ENCODE measurements around the gene LCN1. TPM values are rescaled to one million over a fixed set of nuclear protein-coding genes. Genes with fewer than 3 reads are reported as not detected.

Gene LCN1
- total RNA-seq, 1 donor from 2014 or later = not detected

DNA sequence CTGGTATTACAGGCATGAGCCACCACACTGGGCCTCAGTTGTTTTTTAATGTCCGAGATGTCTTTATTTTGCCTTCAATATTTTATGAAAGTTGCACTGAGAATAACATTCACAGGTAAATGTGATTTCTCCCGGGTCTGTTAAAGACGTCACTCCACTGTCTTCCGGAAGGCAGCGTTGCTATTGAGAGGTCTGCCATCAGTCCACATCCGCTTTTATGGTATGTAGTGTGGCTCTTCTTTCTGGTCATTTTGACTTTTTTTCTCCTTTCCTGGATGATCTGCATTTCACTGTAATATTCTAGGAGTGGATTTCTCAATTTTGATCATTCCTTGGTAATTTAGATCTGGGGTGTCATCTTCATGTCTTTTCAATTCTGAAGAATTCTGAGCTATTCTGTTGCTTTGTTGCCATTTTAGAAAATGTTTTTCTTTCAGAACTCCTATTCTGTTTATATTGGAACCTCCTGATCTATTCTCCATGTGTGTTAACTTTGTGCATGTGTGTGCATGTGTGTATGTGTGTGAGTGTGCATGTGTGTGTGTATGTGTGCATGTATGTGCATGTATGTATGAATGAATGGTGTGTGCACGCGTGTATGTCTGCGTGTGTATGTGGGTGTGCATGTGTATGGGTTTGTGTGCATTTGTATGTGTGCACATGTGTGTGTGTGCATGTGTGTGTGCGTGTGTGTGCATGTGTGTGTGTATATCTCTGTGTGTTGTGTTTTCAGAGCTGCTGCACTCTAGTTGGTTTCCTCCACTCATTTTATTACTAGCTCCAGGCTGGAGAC is 1.9 kb upstream of the LCN1 start:
- Histone ChIP-seq H3F3A (ENCODE audit: low read depth) (no peaks in the 10 kb centered on the region), H3K4me2 (no peak overlapping the region), H3K4me1 (no peaks in the 10 kb centered on the region), H3K36me3 (no peaks in the 10 kb centered on the region), H3K27me3 (no peaks in the 10 kb centered on the region), H3K9me3 (ENCODE audit: low read depth) (no peaks in the 10 kb centered on the region), H3K79me2 (ENCODE audit: low read depth) (no peaks in the 10 kb centered on the region), H3K9ac (no peak overlapping the region), H3K27ac (no peak overlapping the region), H2AFZ (replicated peaks) (no peak overlapping the region), H4K20me1 (ENCODE audit: low read depth) (no peaks in the 10 kb centered on the region), H3K4me3 (no peak overlapping the region)
- Mint-ChIP-seq H3K36me3 (no peaks in the 10 kb centered on the region), H3K4me3 (no peak overlapping the region), H3K9me3 (no peaks in the 10 kb centered on the region), H3K27me3 (ENCODE audit: insufficient read depth, low read depth) (peaks cover 4% of the 10 kb centered on the region), H3K4me1 (peaks cover 3% of the 10 kb centered on the region), H3K27ac (no peak overlapping the region)
- DNase-seq (ENCODE audit: low spot score) = no peak
- no peak for TF ChIP-seq EZH2phosphoT487 (IDR thresholded peaks at IDR 0.05)
- TF ChIP-seq EZH2 (IDR thresholded peaks at IDR 0.05) = no peak
- TF ChIP-seq, protein P1, sequence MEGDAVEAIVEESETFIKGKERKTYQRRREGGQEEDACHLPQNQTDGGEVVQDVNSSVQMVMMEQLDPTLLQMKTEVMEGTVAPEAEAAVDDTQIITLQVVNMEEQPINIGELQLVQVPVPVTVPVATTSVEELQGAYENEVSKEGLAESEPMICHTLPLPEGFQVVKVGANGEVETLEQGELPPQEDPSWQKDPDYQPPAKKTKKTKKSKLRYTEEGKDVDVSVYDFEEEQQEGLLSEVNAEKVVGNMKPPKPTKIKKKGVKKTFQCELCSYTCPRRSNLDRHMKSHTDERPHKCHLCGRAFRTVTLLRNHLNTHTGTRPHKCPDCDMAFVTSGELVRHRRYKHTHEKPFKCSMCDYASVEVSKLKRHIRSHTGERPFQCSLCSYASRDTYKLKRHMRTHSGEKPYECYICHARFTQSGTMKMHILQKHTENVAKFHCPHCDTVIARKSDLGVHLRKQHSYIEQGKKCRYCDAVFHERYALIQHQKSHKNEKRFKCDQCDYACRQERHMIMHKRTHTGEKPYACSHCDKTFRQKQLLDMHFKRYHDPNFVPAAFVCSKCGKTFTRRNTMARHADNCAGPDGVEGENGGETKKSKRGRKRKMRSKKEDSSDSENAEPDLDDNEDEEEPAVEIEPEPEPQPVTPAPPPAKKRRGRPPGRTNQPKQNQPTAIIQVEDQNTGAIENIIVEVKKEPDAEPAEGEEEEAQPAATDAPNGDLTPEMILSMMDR (IDR thresholded peaks at IDR 0.05) = no peak

DNA sequence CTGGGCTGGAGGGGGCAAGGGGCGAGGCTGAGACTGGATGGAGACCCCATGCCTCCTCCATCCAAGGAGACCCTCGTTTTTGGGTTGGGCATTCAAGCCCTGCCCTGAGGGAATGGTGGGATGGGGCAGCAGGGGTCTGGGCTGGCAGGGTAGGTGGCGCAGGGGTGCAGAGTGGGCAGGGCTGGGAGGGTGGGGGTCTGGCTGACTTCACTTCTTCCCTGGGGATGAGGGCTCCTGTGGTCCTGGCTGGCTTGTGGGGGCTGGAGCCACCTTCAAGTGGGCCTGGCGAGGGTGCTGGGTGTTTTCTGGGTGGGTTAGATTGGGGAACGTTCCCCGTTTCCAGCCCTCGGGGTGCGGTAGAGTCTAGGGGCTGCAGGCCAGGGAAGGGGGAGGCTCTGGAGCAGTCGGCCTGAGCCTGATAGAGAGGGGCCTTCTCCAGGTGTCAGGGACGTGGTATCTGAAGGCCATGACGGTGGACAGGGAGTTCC is 412 bp downstream of the LCN1 start:
- Histone ChIP-seq H3K4me2 (no peak overlapping the region), H3K9ac (no peak overlapping the region), H4K20me1 (ENCODE audit: low read depth) (no peaks in the 10 kb centered on the region), H3K79me2 (ENCODE audit: low read depth) (no peaks in the 10 kb centered on the region), H3K36me3 (no peaks in the 10 kb centered on the region), H3F3A (ENCODE audit: low read depth) (no peaks in the 10 kb centered on the region), H3K9me3 (ENCODE audit: low read depth) (no peaks in the 10 kb centered on the region), H2AFZ (replicated peaks) (no peak overlapping the region), H3K4me3 (no peak overlapping the region), H3K27me3 (no peaks in the 10 kb centered on the region), H3K4me1 (no peaks in the 10 kb centered on the region), H3K27ac (no peak overlapping the region)
- Mint-ChIP-seq H3K4me3 (no peak overlapping the region), H3K9me3 (no peaks in the 10 kb centered on the region), H3K4me1 (peaks cover 3% of the 10 kb centered on the region), H3K27ac (no peak overlapping the region), H3K36me3 (no peaks in the 10 kb centered on the region), H3K27me3 (ENCODE audit: insufficient read depth, low read depth) (peaks cover 3% of the 10 kb centered on the region)
- DNase-seq (ENCODE audit: low spot score) = no peak
- TF ChIP-seq, protein P1 (IDR thresholded peaks at IDR 0.05) = no peak
- no peak for TF ChIP-seq EZH2 (IDR thresholded peaks at IDR 0.05)
- no peak for TF ChIP-seq EZH2phosphoT487 (IDR thresholded peaks at IDR 0.05)

DNA sequence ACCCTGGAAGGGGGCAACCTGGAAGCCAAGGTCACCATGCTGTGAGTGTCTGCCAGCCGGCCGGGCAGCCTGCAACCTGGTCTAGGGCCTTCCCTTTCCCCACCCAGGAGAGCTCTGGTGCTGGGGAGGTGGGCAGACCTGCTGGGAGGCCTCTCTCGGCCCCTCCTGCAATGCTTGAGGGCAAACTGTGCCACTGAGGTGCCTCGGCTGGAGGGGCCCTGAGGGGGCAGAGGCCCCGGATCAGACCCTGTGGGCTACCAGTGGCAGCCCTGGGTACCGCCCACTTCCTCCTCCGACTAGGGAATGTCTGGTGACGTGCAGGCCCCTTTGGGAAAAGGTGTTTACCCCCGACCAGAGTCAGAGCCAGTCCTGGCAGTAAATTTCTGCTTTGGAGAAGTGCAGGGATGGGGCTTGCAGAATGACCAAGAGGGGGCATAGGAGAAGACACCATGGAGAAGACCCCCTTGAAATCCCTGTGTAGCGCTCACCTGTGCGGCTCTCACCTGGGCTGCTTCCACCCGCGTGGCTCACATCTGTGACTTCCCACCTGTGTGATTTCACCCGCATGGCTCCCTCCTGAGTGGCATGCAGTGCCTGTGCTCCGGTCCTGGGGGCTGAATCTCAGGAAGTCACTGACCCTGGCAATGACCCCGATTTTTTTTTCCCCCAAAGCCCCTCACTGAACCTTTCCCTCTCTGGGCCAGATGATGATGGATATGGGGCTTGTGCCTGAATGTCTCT is 1.1 kb downstream of the LCN1 start:
- no peak overlapping the region for H2AFZ ChIP-seq (replicated peaks)
- no peak overlapping the region for H3K4me3 ChIP-seq
- TF ChIP-seq, protein P1 (IDR thresholded peaks at IDR 0.05) = no peak
- TF ChIP-seq EZH2phosphoT487 (IDR thresholded peaks at IDR 0.05) (no peak), EZH2 (IDR thresholded peaks at IDR 0.05) (no peak)
- Mint-ChIP-seq H3K4me3 (no peak overlapping the region), H3K4me1 (peaks cover 3% of the 10 kb centered on the region), H3K27ac (no peak overlapping the region), H3K9me3 (no peaks in the 10 kb centered on the region), H3K27me3 (ENCODE audit: insufficient read depth, low read depth) (peaks cover 5% of the 10 kb centered on the region), H3K36me3 (no peaks in the 10 kb centered on the region)
- H3K27me3 ChIP-seq = no peaks in the 10 kb centered on the region
- no peaks in the 10 kb centered on the region for H3K79me2 ChIP-seq (ENCODE audit: low read depth)
- no peak overlapping the region for H3K27ac ChIP-seq
- H3F3A ChIP-seq (ENCODE audit: low read depth) = no peaks in the 10 kb centered on the region
- no peak overlapping the region for H3K4me2 ChIP-seq
- no peaks in the 10 kb centered on the region for H3K4me1 ChIP-seq
- H3K36me3 ChIP-seq = no peaks in the 10 kb centered on the region
- H3K9ac ChIP-seq = no peak overlapping the region
- no peaks in the 10 kb centered on the region for H3K9me3 ChIP-seq (ENCODE audit: low read depth)
- DNase-seq (ENCODE audit: low spot score) = no peak
- H4K20me1 ChIP-seq (ENCODE audit: low read depth) = no peaks in the 10 kb centered on the region

All from neural progenitor cell (in vitro differentiated cells).